Measurements from ENCODE around the gene MRPS18A.

DNA sequence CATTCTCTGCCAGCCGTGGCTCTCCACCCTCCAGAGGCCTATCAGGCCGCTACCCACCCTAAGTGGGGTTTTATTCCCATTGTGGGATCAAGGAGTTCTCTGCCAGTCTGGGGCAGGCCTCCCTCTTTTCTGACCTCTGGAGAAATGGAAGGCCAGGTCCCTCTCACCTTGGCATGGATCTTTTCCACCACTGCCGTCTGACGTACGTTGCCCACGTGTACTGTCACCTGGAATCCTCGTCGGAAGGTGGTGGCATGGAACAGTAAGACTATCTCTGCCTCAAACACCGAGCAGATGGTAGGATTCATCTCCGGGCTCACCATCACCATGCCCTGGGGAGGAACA, 65.8 kb downstream of the MRPS18A start:
- no peak for TF ChIP-seq CTCF (IDR thresholded peaks at IDR 0.05)
- TF ChIP-seq POLR2AphosphoS5 (IDR thresholded peaks at IDR 0.05): no peak
